SK-N-SH (cell line): ENCODE measurements around the gene SYAP1. TPM values are rescaled to one million over a fixed set of nuclear protein-coding genes. Genes with fewer than 3 reads are reported as not detected.
"Not testable (repeated sequence)": the region's sequence is repeated elsewhere in the genome, so short reads cannot be mapped to it uniquely, and the experiment has no call there.

Experiments used
- CTCF ChIA-PET: fragments of 300-600, 350-600 bp; formaldehyde crosslinking; extraction: SDS; loops from one replicate; lab custom pipeline; 2021; lab: Yijun Ruan, JAX
- POLR2A ChIA-PET: fragments of 350-600 bp; sonication (Branson Sonifier 250); formaldehyde crosslinking; extraction: SDS; loops from one replicate; lab custom pipeline; 2020; ENCODE audit warnings: antibody characterized with exemption, inconsistent platforms; lab: Yijun Ruan, JAX
- DNase-seq: peaks from one replicate; pipeline ENCODE4 v3.0.0; 2012
- H2AFZ ChIP-seq: fragments of 200-600 bp; sonication (generic); 2 replicates; pipeline ENCODE4 v1.8.1; 2016; ENCODE audit warnings: antibody characterized with exemption, mild to moderate bottlenecking, low read depth
- H3F3A ChIP-seq: fragments of 200-600 bp; sonication (generic); replicated peaks from 2 replicates; pipeline ENCODE3; 2016; ENCODE audit warnings: antibody characterized with exemption, mild to moderate bottlenecking; ENCODE audit not compliant: insufficient read depth
- H3K27ac ChIP-seq, 2 experiments: fragments of 200-500 bp in 1 of 2; fragments of 200-600 bp in 1 of 2; sonication (Bioruptor generic) in 1 of 2; sonication (generic), shearing (Covaris generic) in 1 of 2; 2 replicates each; pipeline versions ENCODE4 v1.5.1 to v1.6.1; 2014 to 2016; ENCODE audit warnings: low read depth in 2 of 2, inconsistent platforms in 1 of 2, low read length in 1 of 2, mild to moderate bottlenecking in 1 of 2, mixed read lengths in 1 of 2
- H3K27me3 ChIP-seq: fragments of 200-600 bp; sonication (generic), shearing (Covaris generic); 2 replicates; pipeline ENCODE4 v1.6.1; 2016; ENCODE audit warnings: mixed run types; ENCODE audit not compliant: insufficient read depth
- H3K36me3 ChIP-seq, 2 experiments: fragments of 200-500 bp in 1 of 2; fragments of 200-600 bp in 1 of 2; sonication (Bioruptor generic) in 1 of 2; sonication (generic) in 1 of 2; replicated peaks in 1 of 2; 2 replicates each; pipeline versions ENCODE3 to v1.5.1; 2014 to 2016; ENCODE audit warnings: low read length in 1 of 2, mild to moderate bottlenecking in 1 of 2; ENCODE audit not compliant: insufficient read depth in 2 of 2, control insufficient read depth in 1 of 2
- H3K4me1 ChIP-seq, 2 experiments: fragments of 200-500 bp in 1 of 2; fragments of 200-600 bp in 1 of 2; sonication (Bioruptor generic) in 1 of 2; sonication (generic), shearing (Covaris generic) in 1 of 2; 2 replicates each; pipeline versions ENCODE4 v1.5.1 to v1.6.1; 2014 to 2016; ENCODE audit warnings: low read depth in 1 of 2, low read length in 1 of 2, mixed run types in 1 of 2; ENCODE audit not compliant: insufficient read depth in 2 of 2, control insufficient read depth in 1 of 2
- H3K4me2 ChIP-seq: fragments of 200-600 bp; sonication (generic), shearing (Covaris generic); 2 replicates; pipeline ENCODE4 v1.6.1; 2017; ENCODE audit warnings: mixed run types
- H3K4me3 ChIP-seq, 2 experiments: fragments of 200-500 bp in 1 of 2; fragments of 200-600 bp in 1 of 2; sonication (Bioruptor generic) in 1 of 2; sonication (generic), shearing (Covaris generic) in 1 of 2; 2 replicates each; pipeline versions ENCODE4 v1.5.1 to v1.8.1; 2014 to 2016; ENCODE audit warnings: low read depth in 2 of 2, inconsistent platforms in 1 of 2, low read length in 1 of 2, mild to moderate bottlenecking in 1 of 2, mixed read lengths in 1 of 2, moderate library complexity in 1 of 2
- H3K79me2 ChIP-seq: fragments of 200-600 bp; sonication (generic); 2 replicates; pipeline ENCODE4 v1.8.1; 2017; ENCODE audit warnings: mild to moderate bottlenecking; ENCODE audit not compliant: insufficient read depth
- H3K9ac ChIP-seq: fragments of 200-600 bp; sonication (generic); 2 replicates; pipeline ENCODE4 v1.6.1; 2017; ENCODE audit warnings: mixed run types
- H3K9me2 ChIP-seq: fragments of 200-600 bp; sonication (generic); 2 replicates; pipeline ENCODE4 v1.6.1; 2017; ENCODE audit warnings: mixed run types
- H3K9me3 ChIP-seq: fragments of 200-600 bp; sonication (generic); 2 replicates; pipeline ENCODE4 v1.6.1; 2017; ENCODE audit warnings: mixed run types, mild to moderate bottlenecking, moderate library complexity
- H4K20me1 ChIP-seq: fragments of 200-600 bp; sonication (generic); 2 replicates; pipeline ENCODE4 v1.6.1; 2017; ENCODE audit warnings: mild to moderate bottlenecking, mixed run types; ENCODE audit not compliant: insufficient read depth
- EZH2phosphoT487 ChIP-seq: fragments of 200-600 bp; sonication (generic); IDR thresholded peaks from 2 replicates; pipeline ENCODE4 v1.6.1; 2017; ENCODE audit warnings: low read depth, mixed run types, mild to moderate bottlenecking, antibody characterized with exemption, moderate library complexity, borderline replicate concordance
- FOSL2 ChIP-seq: IDR thresholded peaks from 2 replicates; pipeline ENCODE4 v1.4.0; 2012; ENCODE audit warnings: low read depth, mild to moderate bottlenecking, moderate library complexity, borderline replicate concordance
- MAX ChIP-seq: IDR thresholded peaks from 2 replicates; pipeline ENCODE4 v1.4.0; 2012; ENCODE audit warnings: low read depth
- POLR2AphosphoS5 ChIP-seq: IDR thresholded peaks from 2 replicates; pipeline ENCODE4 v1.6.1; 2012; ENCODE audit warnings: low read depth, low read length
- TEAD4 ChIP-seq: IDR thresholded peaks from 2 replicates; pipeline ENCODE4 v1.4.0; 2012; ENCODE audit warnings: mild to moderate bottlenecking, borderline replicate concordance; ENCODE audit not compliant: insufficient read depth
- WGBS: methylation state at CpG from one replicate; pipeline ENCODE4 v1.1.6; 2017; ENCODE audit warnings: low lambda C conversion rate; 5-methylcytosine and 5-hydroxymethylcytosine counted together
- polyA plus RNA-seq, 3 experiments: library from polyadenylated mRNA; depleted of rRNA; stranded (reverse); fragments of >200 nt; gene quantifications; 2 replicates each; pipeline ENCODE4 v1.2.3, GENCODE V29; 2012

Gene SYAP1
- polyA plus RNA-seq, 1 of the 3 experiments (the other 2 are of a cell fraction): 11.9 TPM

DNA sequence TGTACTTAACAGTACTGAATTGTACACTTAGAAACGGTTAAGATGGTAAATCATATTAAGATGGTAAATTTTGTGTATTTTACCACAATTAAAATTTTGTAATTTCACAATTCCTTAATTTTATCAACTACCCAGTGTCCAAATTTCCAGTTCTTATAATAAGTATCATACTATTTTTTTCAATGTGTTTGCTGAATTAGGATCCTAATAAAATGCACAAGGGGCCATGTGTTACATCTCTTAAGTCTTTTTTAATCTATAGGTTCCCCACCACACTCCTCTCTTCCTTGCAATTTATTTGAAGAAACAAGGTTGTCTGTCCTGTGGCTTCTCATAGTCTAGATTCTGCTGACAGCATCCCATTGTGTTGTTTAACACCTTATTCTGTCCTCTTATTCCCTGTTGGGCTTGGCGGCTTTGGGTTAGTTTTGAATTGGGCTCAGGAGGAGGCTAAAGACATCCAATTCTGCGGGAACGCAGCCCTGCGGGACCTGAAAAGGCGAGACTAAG lies 533 bp upstream of the SYAP1 start (continued):
- TF ChIP-seq MAX: no peak
- no peak for TF ChIP-seq EZH2phosphoT487
- TF ChIP-seq, all 33 proteins: peak for 0

DNA sequence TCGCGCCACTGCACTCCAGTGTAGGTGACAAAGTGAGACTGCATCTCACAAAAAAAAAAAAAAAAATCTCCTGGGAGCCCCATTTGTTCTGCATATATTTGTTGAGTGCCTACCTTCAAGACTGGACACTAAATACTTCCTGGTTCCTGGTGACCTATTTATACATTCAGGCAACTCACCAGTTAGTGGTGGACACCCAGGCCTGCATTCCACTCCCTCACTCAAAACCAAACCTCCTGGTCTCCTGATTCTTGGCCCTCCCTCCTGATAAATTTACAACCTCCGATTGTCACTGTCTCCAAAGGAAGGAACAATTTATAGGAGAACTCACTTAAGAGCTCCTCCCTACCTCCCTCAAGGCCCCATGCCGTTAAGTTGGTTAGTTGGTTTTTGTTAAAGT lies 3.1 kb downstream of the SYAP1 start:
- WGBS: 94% methylated on average over 4 of the region's 4 CpGs
- no peak for TF ChIP-seq POLR2AphosphoS5
- no peak for TF ChIP-seq FOSL2
- no peak for DNase-seq
- H3K9me3 ChIP-seq: no peaks in the 10 kb centered on the region
- ChIA-PET CTCF (interaction anchor here (0.6 to 1.6 kb wide), 2 partner anchors 12 to 975 kb away, joined by 3 to 4 read pairs; no protein-coding TSS in a partner anchor), POLR2A (interaction anchor here (0.8 kb wide), 1 partner anchor 16 kb away, joined by 3 read pairs; no protein-coding TSS in a partner anchor)
- no peak overlapping the region for H3K9ac ChIP-seq
- H3K36me3 ChIP-seq: peaks cover 7 to 10% of the 10 kb centered on the region in 2 experiments
- no peak overlapping the region for H3K4me2 ChIP-seq
- no peak overlapping the region for H3K4me3 ChIP-seq
- no peak overlapping the region for H3K27ac ChIP-seq
- H3K27me3 ChIP-seq: no peaks in the 10 kb centered on the region
- H2AFZ ChIP-seq: no peak overlapping the region
- H3K4me1 ChIP-seq: peaks cover 0 to 7% of the 10 kb centered on the region in 2 experiments; a peak in 2 of 4 replicates
- H3K79me2 ChIP-seq: peaks cover 78% of the 10 kb centered on the region
- H3F3A ChIP-seq: peaks cover 7% of the 10 kb centered on the region
- H4K20me1 ChIP-seq: peaks cover 41% of the 10 kb centered on the region
- no peaks in the 10 kb centered on the region for H3K9me2 ChIP-seq

DNA sequence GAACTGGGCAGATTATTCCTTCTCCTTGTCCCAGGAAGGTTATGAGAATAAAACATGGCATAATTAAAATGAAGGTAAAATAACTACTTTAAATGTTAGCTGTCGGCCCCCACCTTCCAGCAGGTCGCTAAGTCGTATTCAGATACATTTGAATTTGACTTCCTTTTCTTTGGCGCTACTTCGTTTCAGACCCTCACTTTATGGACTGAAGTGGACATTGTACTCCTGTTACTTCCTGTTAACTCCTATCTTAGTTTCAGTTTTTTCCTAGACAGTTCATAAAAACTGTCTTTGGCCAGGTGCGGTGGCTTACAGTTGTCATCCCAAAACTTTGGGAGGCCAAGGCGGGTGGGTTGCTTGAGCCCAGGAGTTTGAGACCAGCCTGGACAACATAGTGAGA lies 5.7 kb downstream of the SYAP1 start:
- H3K4me2 ChIP-seq: no peak overlapping the region
- no peak for TF ChIP-seq MAX
- no peak for TF ChIP-seq FOSL2
- no peak for TF ChIP-seq TEAD4
- 95% methylated on average over 7 of the region's 7 CpGs for WGBS
- H3K4me1 ChIP-seq: peaks cover 0 to 4% of the 10 kb centered on the region in 2 experiments; a peak in 1 of 4 replicates
- H3K9me3 ChIP-seq: no peaks in the 10 kb centered on the region
- H3K36me3 ChIP-seq: peaks cover 10 to 26% of the 10 kb centered on the region in 2 experiments
- no peaks in the 10 kb centered on the region for H3K9me2 ChIP-seq
- H3K27me3 ChIP-seq: no peaks in the 10 kb centered on the region
- ChIA-PET POLR2A (no interaction called here), CTCF (interaction anchor here (0.5 kb wide), 1 partner anchor 490 kb away, joined by 3 read pairs; no protein-coding TSS in a partner anchor)
- no peaks in the 10 kb centered on the region for H3F3A ChIP-seq
- H3K79me2 ChIP-seq: peaks cover 99% of the 10 kb centered on the region
- no peak for DNase-seq
- no peak overlapping the region for H2AFZ ChIP-seq
- peaks cover 41% of the 10 kb centered on the region for H4K20me1 ChIP-seq
- H3K9ac ChIP-seq: no peak overlapping the region
- no peak overlapping the region for H3K4me3 ChIP-seq
- H3K27ac ChIP-seq: no peak overlapping the region

GRCh38 chrX:16726347-16726988 lies 7.1 kb downstream of the SYAP1 start:
- CTCF ChIA-PET, H3K27ac ChIP-seq, H3K9me2 ChIP-seq, H3F3A ChIP-seq, H3K9me3 ChIP-seq, H2AFZ ChIP-seq, H3K4me2 ChIP-seq, H3K27me3 ChIP-seq, H3K4me1 ChIP-seq, H3K4me3 ChIP-seq, H3K9ac ChIP-seq, POLR2A ChIA-PET, DNase-seq: not testable (repeated sequence)
- Histone ChIP-seq H3K79me2 (peaks cover 97% of the 10 kb centered on the region), H3K36me3 (peaks cover 10 to 30% of the 10 kb centered on the region in 2 experiments), H4K20me1 (peaks cover 33% of the 10 kb centered on the region)
- WGBS: 89% methylated on average over 5 of the region's 5 CpGs
